Immature natural killer cell (primary cell): ENCODE measurements around the gene CTNNA3. TPM values are rescaled to one million over a fixed set of nuclear protein-coding genes. Genes with fewer than 3 reads are reported as not detected.

Experiments used
- DNase-seq, 3 donors: peaks; one replicate each; pipeline ENCODE4 v3.0.0; 2022; ENCODE audit warnings: mixed read lengths in 1 of 3
- H3K27ac Mint-ChIP-seq, 6 donors: one replicate each; pipeline ENCODE4 v1.8.0; 2020; ENCODE audit warnings: mixed read lengths in 6 of 6, mild to moderate bottlenecking in 5 of 6, inconsistent platforms in 4 of 6, moderate library complexity in 3 of 6
- H3K27me3 Mint-ChIP-seq, 3 donors: one replicate each; pipeline ENCODE4 v1.8.0; 2020 to 2021; ENCODE audit warnings: low read depth in 3 of 3, mild to moderate bottlenecking in 3 of 3, mixed read lengths in 3 of 3, moderate library complexity in 3 of 3, inconsistent platforms in 1 of 3
- H3K36me3 Mint-ChIP-seq, 3 donors: one replicate each; pipeline ENCODE4 v1.8.0; 2020; ENCODE audit warnings: mixed read lengths in 3 of 3, inconsistent platforms in 2 of 3, mild to moderate bottlenecking in 2 of 3
- H3K4me1 Mint-ChIP-seq, 2 donors: one replicate each; pipeline ENCODE4 v1.8.0; 2020; ENCODE audit warnings: inconsistent platforms in 2 of 2, mild to moderate bottlenecking in 2 of 2, mixed read lengths in 2 of 2, moderate library complexity in 1 of 2
- H3K4me3 Mint-ChIP-seq, 5 donors: one replicate each; pipeline ENCODE4 v1.8.0; 2020; ENCODE audit warnings: mild to moderate bottlenecking in 5 of 5, mixed read lengths in 5 of 5, inconsistent platforms in 3 of 5, moderate library complexity in 3 of 5
- H3K9me3 Mint-ChIP-seq, 6 donors: one replicate each; pipeline ENCODE4 v1.8.0; 2020; ENCODE audit warnings: mild to moderate bottlenecking in 6 of 6, mixed read lengths in 6 of 6, inconsistent platforms in 4 of 6, moderate library complexity in 3 of 6
- polyA plus RNA-seq, 3 donors: library from polyadenylated mRNA; unstranded; fragments of 300-500 nt; fragmentation: Illumina TruSeq; gene quantifications; one replicate each; pipeline ENCODE4 v1.2.3, GENCODE V29; 2021

CTNNA3 gene
- polyA plus RNA-seq, 3 donors from 2014 or later = not detected

- peaks cover 10 to 33% (median 19%) of the 10 kb centered on the region in 6 donors for H3K9me3 Mint-ChIP-seq
- no peaks in the 10 kb centered on the region for H3K4me1 Mint-ChIP-seq
- no peak overlapping the region for H3K4me3 Mint-ChIP-seq
- H3K27ac Mint-ChIP-seq = no peak overlapping the region
- no peak for DNase-seq
- H3K36me3 Mint-ChIP-seq = no peaks in the 10 kb centered on the region
- H3K27me3 Mint-ChIP-seq = peaks cover 0 to 1% (median 0%) of the 10 kb centered on the region in 3 donors
Observed at GRCh38 chr10:66246177-66246576, 1449.8 kb downstream of the CTNNA3 start.

- DNase-seq = no peak
- H3K27ac Mint-ChIP-seq = no peak overlapping the region
- H3K4me3 Mint-ChIP-seq = no peak overlapping the region
- H3K36me3 Mint-ChIP-seq = no peaks in the 10 kb centered on the region
- H3K27me3 Mint-ChIP-seq = peaks cover 0 to 1% (median 0%) of the 10 kb centered on the region in 3 donors
- no peaks in the 10 kb centered on the region for H3K4me1 Mint-ChIP-seq
- H3K9me3 Mint-ChIP-seq = peaks cover 10 to 30% (median 20%) of the 10 kb centered on the region in 6 donors
Observed at GRCh38 chr10:66244953-66245352, 1451.0 kb downstream of the CTNNA3 start.

- Mint-ChIP-seq H3K4me3 (no peak overlapping the region), H3K9me3 (peaks cover 10 to 28% (median 17%) of the 10 kb centered on the region in 6 donors), H3K27ac (no peak overlapping the region), H3K36me3 (no peaks in the 10 kb centered on the region), H3K4me1 (no peaks in the 10 kb centered on the region), H3K27me3 (no peaks in the 10 kb centered on the region)
- DNase-seq = no peak
Observed at GRCh38 chr10:66242885-66243284, 1453.1 kb downstream of the CTNNA3 start.

GRCh38 chr10:66239062-66239461 is 1456.9 kb downstream of the CTNNA3 start:
- Mint-ChIP-seq H3K27ac (no peak overlapping the region), H3K36me3 (no peaks in the 10 kb centered on the region), H3K27me3 (no peaks in the 10 kb centered on the region), H3K4me1 (no peaks in the 10 kb centered on the region), H3K4me3 (no peak overlapping the region), H3K9me3 (peaks cover 7 to 25% (median 12%) of the 10 kb centered on the region in 6 donors)
- DNase-seq = no peak

GRCh38 chr10:66238343-66238742 is 1457.7 kb downstream of the CTNNA3 start:
- Mint-ChIP-seq H3K4me3 (no peak overlapping the region), H3K4me1 (no peaks in the 10 kb centered on the region), H3K27me3 (no peaks in the 10 kb centered on the region), H3K9me3 (peaks cover 4 to 21% (median 12%) of the 10 kb centered on the region in 6 donors), H3K36me3 (no peaks in the 10 kb centered on the region), H3K27ac (no peak overlapping the region)
- no peak for DNase-seq

- no peaks in the 10 kb centered on the region for H3K27me3 Mint-ChIP-seq
Observed at GRCh38 chr10:66234872-66235271, 1461.1 kb downstream of the CTNNA3 start.

GRCh38 chr10:66228887-66229286 is 1467.1 kb downstream of the CTNNA3 start:
- Mint-ChIP-seq H3K9me3 (peaks cover 14 to 45% (median 34%) of the 10 kb centered on the region in 6 donors), H3K36me3 (peaks cover 0 to 3% (median 0%) of the 10 kb centered on the region in 3 donors), H3K27me3 (peaks cover 0 to 2% (median 0%) of the 10 kb centered on the region in 3 donors), H3K4me3 (no peak overlapping the region), H3K4me1 (no peaks in the 10 kb centered on the region), H3K27ac (no peak overlapping the region)
- DNase-seq = no peak

More at GRCh38 chr10:66234872-66235271, 1461.1 kb downstream of the CTNNA3 start:
- Mint-ChIP-seq H3K4me3 (no peak overlapping the region), H3K36me3 (no peaks in the 10 kb centered on the region), H3K9me3 (peaks cover 4 to 38% (median 20%) of the 10 kb centered on the region in 6 donors), H3K4me1 (no peaks in the 10 kb centered on the region), H3K27ac (no peak overlapping the region)
- DNase-seq = no peak

GRCh38 chr10:66223656-66224055 is 1472.3 kb downstream of the CTNNA3 start:
- H3K36me3 Mint-ChIP-seq = no peaks in the 10 kb centered on the region
- H3K4me1 Mint-ChIP-seq = no peaks in the 10 kb centered on the region
- no peak for DNase-seq
- H3K4me3 Mint-ChIP-seq = no peak overlapping the region
- peaks cover 7 to 42% (median 14%) of the 10 kb centered on the region in 6 donors for H3K9me3 Mint-ChIP-seq
- H3K27ac Mint-ChIP-seq = no peak overlapping the region
- peaks cover 0 to 2% (median 0%) of the 10 kb centered on the region in 3 donors for H3K27me3 Mint-ChIP-seq

GRCh38 chr10:66222462-66223046 is 1473.4 kb downstream of the CTNNA3 start:
- Mint-ChIP-seq H3K36me3 (no peaks in the 10 kb centered on the region), H3K4me1 (no peaks in the 10 kb centered on the region), H3K27ac (no peak overlapping the region), H3K27me3 (no peaks in the 10 kb centered on the region), H3K4me3 (no peak overlapping the region), H3K9me3 (peaks cover 12 to 38% (median 13%) of the 10 kb centered on the region in 6 donors)
- DNase-seq = no peak

GRCh38 chr10:66218981-66219587 is 1476.9 kb downstream of the CTNNA3 start:
- H3K9me3 Mint-ChIP-seq = peaks cover 11 to 40% (median 15%) of the 10 kb centered on the region in 6 donors
- no peaks in the 10 kb centered on the region for H3K36me3 Mint-ChIP-seq
- no peaks in the 10 kb centered on the region for H3K4me1 Mint-ChIP-seq
- no peaks in the 10 kb centered on the region for H3K27me3 Mint-ChIP-seq
- no peak overlapping the region for H3K4me3 Mint-ChIP-seq
- no peak overlapping the region for H3K27ac Mint-ChIP-seq
- no peak for DNase-seq

- H3K27ac Mint-ChIP-seq = no peak overlapping the region
- H3K9me3 Mint-ChIP-seq = peaks cover 11 to 40% (median 16%) of the 10 kb centered on the region in 6 donors
- no peaks in the 10 kb centered on the region for H3K27me3 Mint-ChIP-seq
- no peak overlapping the region for H3K4me3 Mint-ChIP-seq
- no peak for DNase-seq
- no peaks in the 10 kb centered on the region for H3K36me3 Mint-ChIP-seq
- H3K4me1 Mint-ChIP-seq = no peaks in the 10 kb centered on the region
Observed at GRCh38 chr10:66218289-66218688, 1477.7 kb downstream of the CTNNA3 start.

- H3K27ac Mint-ChIP-seq = no peak overlapping the region
- no peaks in the 10 kb centered on the region for H3K36me3 Mint-ChIP-seq
- H3K4me1 Mint-ChIP-seq = no peaks in the 10 kb centered on the region
- DNase-seq = no peak
- H3K4me3 Mint-ChIP-seq = no peak overlapping the region
- peaks cover 9 to 28% (median 16%) of the 10 kb centered on the region in 6 donors for H3K9me3 Mint-ChIP-seq
- H3K27me3 Mint-ChIP-seq = no peaks in the 10 kb centered on the region
Observed at GRCh38 chr10:66215920-66216319, 1480.1 kb downstream of the CTNNA3 start.

GRCh38 chr10:66214721-66215404 is 1481.1 kb downstream of the CTNNA3 start:
- Mint-ChIP-seq H3K27ac (no peak overlapping the region), H3K36me3 (no peaks in the 10 kb centered on the region), H3K27me3 (no peaks in the 10 kb centered on the region), H3K9me3 (peaks cover 9 to 25% (median 16%) of the 10 kb centered on the region in 6 donors), H3K4me3 (no peak overlapping the region), H3K4me1 (no peaks in the 10 kb centered on the region)
- DNase-seq = no peak

GRCh38 chr10:66209025-66209424 is 1487.0 kb downstream of the CTNNA3 start:
- no peak overlapping the region for H3K27ac Mint-ChIP-seq
- DNase-seq = no peak
- no peaks in the 10 kb centered on the region for H3K36me3 Mint-ChIP-seq
- peaks cover 0 to 11% (median 3%) of the 10 kb centered on the region in 6 donors for H3K9me3 Mint-ChIP-seq
- no peaks in the 10 kb centered on the region for H3K27me3 Mint-ChIP-seq
- H3K4me3 Mint-ChIP-seq = no peak overlapping the region
- H3K4me1 Mint-ChIP-seq = no peaks in the 10 kb centered on the region
